Naive thymus-derived CD4-positive, alpha-beta T cell (primary cell): ENCODE data around the gene RPL36A. TPM values are rescaled to one million over a fixed set of nuclear protein-coding genes. Genes with fewer than 3 reads are reported as not detected.

Experiments used
- ATAC-seq: fragments of 150-1000 bp; cut with Tn5 transposase; 2 replicates; pipeline ENCODE4 v1.10.0; 2021; ENCODE audit warnings: mild to moderate bottlenecking, moderate library complexity
- CTCF ChIA-PET: fragments of 350-600 bp; sonication (Branson Sonifier 250); formaldehyde crosslinking; loops from one replicate; lab custom pipeline; 2021; ENCODE audit warnings: antibody characterized with exemption; lab: Charles Lee
- POLR2A ChIA-PET: fragments of 350-600 bp; sonication (Branson Sonifier 250); formaldehyde crosslinking; loops from one replicate; lab custom pipeline; 2021; ENCODE audit warnings: antibody characterized with exemption, inconsistent platforms; lab: Charles Lee
- DNase-seq, 9 donors: peaks; one replicate each; pipeline versions ENCODE4 v3.0.0 to v3.0.0-alpha.2; 2020 to 2022; ENCODE audit warnings: mixed read lengths in 1 of 9
- H3K27ac ChIP-seq: one replicate; pipeline ENCODE4 v1.7.0; 2013; ENCODE audit warnings: mild to moderate bottlenecking, low read depth, low read length, moderate library complexity
- H3K27me3 ChIP-seq, 2 donors: one replicate each; pipeline ENCODE4 v1.7.0; 2013; ENCODE audit warnings: low read length in 2 of 2, mild to moderate bottlenecking in 2 of 2, moderate library complexity in 2 of 2; ENCODE audit not compliant: control insufficient read depth in 2 of 2, insufficient read depth in 2 of 2
- H3K36me3 ChIP-seq, 3 experiments: 1 replicate in 2 of 3; 2 replicates in 1 of 3; pipeline ENCODE4 v1.7.0; 2013; ENCODE audit warnings: low read length in 3 of 3, mild to moderate bottlenecking in 3 of 3, moderate library complexity in 1 of 3; ENCODE audit not compliant: insufficient read depth in 3 of 3, control insufficient read depth in 2 of 3
- H3K4me1 ChIP-seq, 2 donors: one replicate each; pipeline ENCODE4 v1.7.0; 2013; ENCODE audit warnings: low read length in 2 of 2, mild to moderate bottlenecking in 2 of 2, moderate library complexity in 1 of 2; ENCODE audit not compliant: control insufficient read depth in 2 of 2, insufficient read depth in 2 of 2
- H3K4me3 ChIP-seq: 2 replicates; pipeline ENCODE4 v1.7.0; 2013; ENCODE audit warnings: mild to moderate bottlenecking, low read length
- H3K9me3 ChIP-seq, 3 experiments: 1 replicate in 2 of 3; 2 replicates in 1 of 3; pipeline ENCODE4 v1.7.0; 2013; ENCODE audit warnings: low read length in 3 of 3; ENCODE audit not compliant: control insufficient read depth in 2 of 3
- H3K27ac Mint-ChIP-seq, 9 donors: one replicate each; pipeline ENCODE4 v1.8.0; 2020 to 2022; ENCODE audit warnings: mixed read lengths in 9 of 9, mild to moderate bottlenecking in 8 of 9, moderate library complexity in 5 of 9, inconsistent platforms in 2 of 9
- H3K27me3 Mint-ChIP-seq, 5 donors: one replicate each; pipeline ENCODE4 v1.8.0; 2021 to 2022; ENCODE audit warnings: mixed read lengths in 5 of 5, mild to moderate bottlenecking in 1 of 5
- H3K36me3 Mint-ChIP-seq, 5 donors: one replicate each; pipeline ENCODE4 v1.8.0; 2020 to 2022; ENCODE audit warnings: mixed read lengths in 5 of 5, mild to moderate bottlenecking in 3 of 5, inconsistent platforms in 1 of 5
- H3K4me1 Mint-ChIP-seq, 7 donors: one replicate each; pipeline ENCODE4 v1.8.0; 2020 to 2022; ENCODE audit warnings: mixed read lengths in 7 of 7, mild to moderate bottlenecking in 3 of 7, inconsistent platforms in 1 of 7
- H3K4me3 Mint-ChIP-seq, 10 donors: one replicate each; pipeline ENCODE4 v1.8.0; 2020 to 2022; ENCODE audit warnings: mild to moderate bottlenecking in 10 of 10, mixed read lengths in 10 of 10, moderate library complexity in 6 of 10, inconsistent platforms in 2 of 10
- H3K9me3 Mint-ChIP-seq, 11 donors: one replicate each; pipeline ENCODE4 v1.8.0; 2020 to 2022; ENCODE audit warnings: mixed read lengths in 11 of 11, mild to moderate bottlenecking in 4 of 11, inconsistent platforms in 1 of 11, moderate library complexity in 1 of 11
- intact Hi-C, 2 donors: fragments of 100-400 bp; cut with micrococcal nuclease; formaldehyde crosslinking; loops; one replicate each; pipeline ENCODE4 v1.15.1; 2023
- polyA plus RNA-seq, 2 donors: library from polyadenylated mRNA; unstranded; fragments of 300-500 nt; fragmentation: Illumina TruSeq; gene quantifications; one replicate each; pipeline ENCODE4 v1.2.3, GENCODE V29; 2021
- total RNA-seq, 6 experiments: library from RNA in 5 of 6; stranded (reverse) in 5 of 6; gene quantifications; 1 replicate in 5 of 6; 2 replicates in 1 of 6; pipeline ENCODE4 v1.2.3 and lab custom pipeline; 2021 to 2026

RPL36A gene
- total and polyA plus RNA-seq, 7 experiments from 2014 or later: 113 to 2,919 (median 320) TPM

GRCh38 chrX:101398694-101399093, 7.9 kb downstream of the RPL36A start:
- peaks cover 0 to 18% (median 6%) of the 10 kb centered on the region in 5 donors for H3K36me3 Mint-ChIP-seq
- Histone ChIP-seq H3K4me1 (no peaks in the 10 kb centered on the region), H3K27ac (no peak overlapping the region), H3K4me3 (no peak overlapping the region), H3K36me3 (no peaks in the 10 kb centered on the region), H3K27me3 (no peaks in the 10 kb centered on the region), H3K9me3 (no peaks in the 10 kb centered on the region)
- H3K27me3 Mint-ChIP-seq: no peaks in the 10 kb centered on the region
- intact Hi-C loops: no loop called here
- ChIA-PET POLR2A (no interaction called here), CTCF (no interaction called here)
- no peak overlapping the region for H3K27ac Mint-ChIP-seq
- H3K4me3 Mint-ChIP-seq: no peak overlapping the region
- no peaks in the 10 kb centered on the region for H3K9me3 Mint-ChIP-seq
- peaks cover 0 to 9% (median 2%) of the 10 kb centered on the region in 7 donors for H3K4me1 Mint-ChIP-seq
- DNase-seq: no peak
- ATAC-seq: no peak

GRCh38 chrX:101399825-101400224, 9.0 kb downstream of the RPL36A start:
- H3K27ac Mint-ChIP-seq: peak overlapping the region in 1 of 9 donors; percentile 68
- no peaks in the 10 kb centered on the region for H3K9me3 ChIP-seq
- ChIA-PET CTCF (no interaction called here), POLR2A (no interaction called here)
- H3K4me1 Mint-ChIP-seq: peaks cover 0 to 9% (median 0%) of the 10 kb centered on the region in 7 donors
- no peaks in the 10 kb centered on the region for H3K27me3 ChIP-seq
- H3K9me3 Mint-ChIP-seq: no peaks in the 10 kb centered on the region
- peaks cover 0 to 20% (median 10%) of the 10 kb centered on the region in 5 donors for H3K36me3 Mint-ChIP-seq
- no peaks in the 10 kb centered on the region for H3K4me1 ChIP-seq
- no peak overlapping the region for H3K27ac ChIP-seq
- no peak overlapping the region for H3K4me3 Mint-ChIP-seq
- H3K36me3 ChIP-seq: no peaks in the 10 kb centered on the region
- no peaks in the 10 kb centered on the region for H3K27me3 Mint-ChIP-seq
- DNase-seq (no peak), ATAC-seq (no peak)
- H3K4me3 ChIP-seq: no peak overlapping the region
- intact Hi-C loops: no loop called here

GRCh38 chrX:101407167-101407747, 16.4 kb downstream of the RPL36A start:
- peaks cover 0 to 2% (median 0%) of the 10 kb centered on the region in 5 donors for H3K27me3 Mint-ChIP-seq
- Histone ChIP-seq H3K4me1 (peaks cover 11 to 19% of the 10 kb centered on the region in 2 donors), H3K4me3 (peak overlapping the region; percentile 82), H3K36me3 (peaks cover 0 to 4% (median 2%) of the 10 kb centered on the region in 3 experiments), H3K9me3 (no peaks in the 10 kb centered on the region), H3K27ac (peak overlapping the region; percentile 97), H3K27me3 (no peaks in the 10 kb centered on the region)
- CTCF ChIA-PET: interaction anchor here (1.0 kb wide), 1 partner anchor 9 kb away, joined by 3 read pairs; no protein-coding TSS in a partner anchor
- POLR2A ChIA-PET: interaction anchor here (0.8 to 1.2 kb wide), 4 partner anchors 11 to 16 kb away, joined by 3 to 6 read pairs (median 3); partner anchors contain the start of gene RPL36A
- H3K27ac Mint-ChIP-seq: peak overlapping the region; percentile 97 to 100 (median 99)
- peak in 1 of 9 donors; percentile 12 for DNase-seq
- ATAC-seq: no peak
- peaks cover 14 to 32% (median 23%) of the 10 kb centered on the region in 7 donors for H3K4me1 Mint-ChIP-seq
- intact Hi-C loops: loop anchor here (1.0 to 5.0 kb wide), 5 partner anchors 59 to 1245 kb away; partner anchors contain the start of genes CSTF2 (in 1 of the 2), GPRASP1 (in 1 of the 2), TIMM8A (in 1 of the 2) and TRMT2B (in 1 of the 2)
- H3K9me3 Mint-ChIP-seq: peaks cover 0 to 7% (median 0%) of the 10 kb centered on the region in 11 donors
- H3K4me3 Mint-ChIP-seq: peak overlapping the region; percentile 90 to 98 (median 95)
- peaks cover 3 to 9% (median 3%) of the 10 kb centered on the region in 5 donors for H3K36me3 Mint-ChIP-seq

GRCh38 chrX:101407748-101408531, 17.1 kb downstream of the RPL36A start, which contains the start of the genes GLA and HNRNPH2:
Gene GLA, minus strand, starts transcription at chrX:101407925. Its CDS starts 22 bp downstream, at chrX:101407903.
Gene HNRNPH2, plus strand, starts transcription at chrX:101408222. Its CDS starts 3,767 bp downstream, at chrX:101411989.
- no peaks in the 10 kb centered on the region for H3K9me3 ChIP-seq
- H3K9me3 Mint-ChIP-seq: peaks cover 0 to 7% (median 0%) of the 10 kb centered on the region in 11 donors
- ATAC-seq (peak; percentile 96), DNase-seq (peak; percentile 64 to 94 (median 88))
- no peaks in the 10 kb centered on the region for H3K27me3 ChIP-seq
- H3K27ac Mint-ChIP-seq: peak within 1 kb of the TSS; percentile 97 to 100 (median 99)
- peaks cover 11 to 19% of the 10 kb centered on the region in 2 donors for H3K4me1 ChIP-seq
- peaks cover 0 to 9% (median 4%) of the 10 kb centered on the region in 3 experiments for H3K36me3 ChIP-seq
- ChIA-PET POLR2A (interaction anchor here (0.8 to 1.2 kb wide), 4 partner anchors 10 to 17 kb away, joined by 3 to 6 read pairs (median 3); partner anchors contain the start of gene RPL36A), CTCF (interaction anchor here (1.0 kb wide), 1 partner anchor 8 kb away, joined by 3 read pairs; no protein-coding TSS in a partner anchor)
- peaks cover 0 to 2% (median 0%) of the 10 kb centered on the region in 5 donors for H3K27me3 Mint-ChIP-seq
- peak within 1 kb of the TSS; percentile 90 to 98 (median 95) for H3K4me3 Mint-ChIP-seq
- peak within 1 kb of the TSS; percentile 82 for H3K4me3 ChIP-seq
- peak within 1 kb of the TSS; percentile 97 for H3K27ac ChIP-seq
- intact Hi-C loops: loop anchor here (1.0 to 5.0 kb wide), 16 partner anchors 10 to 1807 kb away; partner anchors contain the start of genes CSTF2 (in 2 of the 2), TIMM8A (in 2 of the 2), TRMT2B (in 2 of the 2) and ZMAT1 (in 2 of the 2)
- H3K36me3 Mint-ChIP-seq: peaks cover 4 to 9% (median 7%) of the 10 kb centered on the region in 5 donors
- peaks cover 11 to 39% (median 28%) of the 10 kb centered on the region in 7 donors for H3K4me1 Mint-ChIP-seq

GRCh38 chrX:101408532-101408841, 17.7 kb downstream of the RPL36A start:
- peaks cover 0 to 2% (median 0%) of the 10 kb centered on the region in 5 donors for H3K27me3 Mint-ChIP-seq
- POLR2A ChIA-PET: no interaction called here

More at GRCh38 chrX:101408532-101408841, 17.7 kb downstream of the RPL36A start:
- Histone ChIP-seq H3K36me3 (peaks cover 0 to 15% (median 4%) of the 10 kb centered on the region in 3 experiments), H3K4me1 (peaks cover 11 to 19% of the 10 kb centered on the region in 2 donors), H3K27me3 (no peaks in the 10 kb centered on the region), H3K4me3 (peak overlapping the region; percentile 82), H3K27ac (peak overlapping the region; percentile 97), H3K9me3 (no peaks in the 10 kb centered on the region)
- peak overlapping the region; percentile 97 to 100 (median 99) for H3K27ac Mint-ChIP-seq
- intact Hi-C loops: loop anchor here (1.0 to 5.0 kb wide), 16 partner anchors 10 to 1807 kb away; partner anchors contain the start of genes CSTF2 (in 2 of the 2), TRMT2B (in 2 of the 2), ZMAT1 (in 2 of the 2) and ARMCX2 (in 1 of the 2)
- peaks cover 14 to 43% (median 31%) of the 10 kb centered on the region in 7 donors for H3K4me1 Mint-ChIP-seq
- CTCF ChIA-PET: no interaction called here
- peak overlapping the region; percentile 90 to 98 (median 95) for H3K4me3 Mint-ChIP-seq
- peaks cover 4 to 10% (median 8%) of the 10 kb centered on the region in 5 donors for H3K36me3 Mint-ChIP-seq
- H3K9me3 Mint-ChIP-seq: peaks cover 0 to 7% (median 0%) of the 10 kb centered on the region in 11 donors
- ATAC-seq (no peak), DNase-seq (no peak)
